Body of pancreas (tissue), 4 donors: Measurements from ENCODE around the gene CD82. TPM values are rescaled to one million over a fixed set of nuclear protein-coding genes. Genes with fewer than 3 reads are reported as not detected.

Experiments used
- ATAC-seq: fragments of 150-250 bp; one replicate; pipeline ENCODE4 v1.9.1; 2016
- DNase-seq, 4 donors: peaks; one replicate each; pipeline ENCODE4 v3.0.0-alpha.2; 2019
- H3K27ac ChIP-seq, 4 donors: fragments of 200-600 bp; sonication (generic); 1 replicate in 3 of 4; 2 replicates in 1 of 4; pipeline versions ENCODE4 v1.5.1 to v1.6.1; 2016 to 2019; ENCODE audit warnings: mild to moderate bottlenecking in 1 of 4, mixed read lengths in 1 of 4, moderate library complexity in 1 of 4
- H3K27me3 ChIP-seq, 2 donors: fragments of 200-600 bp; sonication (generic); one replicate each; pipeline ENCODE4 v1.6.0; 2016; ENCODE audit warnings: mild to moderate bottlenecking in 1 of 2
- H3K36me3 ChIP-seq, 2 donors: fragments of 200-600 bp; sonication (generic); replicated peaks in 1 of 2; 2 replicates each; pipeline ENCODE4 v1.5.1; 2016; ENCODE audit warnings: low read depth in 2 of 2; ENCODE audit not compliant: insufficient read depth in 1 of 2
- H3K4me1 ChIP-seq: fragments of 200-600 bp; sonication (generic); one replicate; pipeline ENCODE4 v1.6.0; 2016
- H3K4me3 ChIP-seq, 2 donors: fragments of 200-600 bp; sonication (generic); 1 replicate in 1 of 2; 2 replicates in 1 of 2; pipeline ENCODE4 v1.5.1; 2016 to 2019
- H3K9me3 ChIP-seq, 3 donors: fragments of 200-600 bp; sonication (generic); 1 replicate in 2 of 3; 2 replicates in 1 of 3; pipeline ENCODE4 v1.5.1; 2016
- POLR2A ChIP-seq, 3 donors: fragments of 450-650 bp; IDR thresholded peaks; one replicate each; pipeline ENCODE4 v1.6.1; 2016; ENCODE audit warnings: antibody characterized with exemption in 3 of 3, mild to moderate bottlenecking in 2 of 3
- WGBS, 2 donors: methylation state at CpG; one replicate each; pipeline ENCODE4 v1.1.5; 2017; 5-methylcytosine and 5-hydroxymethylcytosine counted together
- intact Hi-C: fragments of 100-400 bp; cut with DNase I; formaldehyde crosslinking; loops from one replicate; pipeline ENCODE4 v1.15.1; 2023
- total RNA-seq, 2 donors: library from RNA; depleted of rRNA; stranded (reverse); fragments of >200 nt; gene quantifications; one replicate each; pipeline ENCODE4 v1.1.0, GENCODE V29; 2016
- TF ChIP-seq, protein P1 (sequence below), 7 experiments: fragments of 450-650 bp in 4 of 7; fragments of 200-600 bp in 3 of 7; sonication (generic) in 3 of 7; IDR thresholded peaks; one replicate each; pipeline ENCODE4 v1.5.1; 2016 to 2019; ENCODE audit warnings: antibody characterized with exemption in 7 of 7

The CD82 gene
- total RNA-seq, 2 donors from 2014 or later = 11.4 to 13.5 TPM

DNA sequence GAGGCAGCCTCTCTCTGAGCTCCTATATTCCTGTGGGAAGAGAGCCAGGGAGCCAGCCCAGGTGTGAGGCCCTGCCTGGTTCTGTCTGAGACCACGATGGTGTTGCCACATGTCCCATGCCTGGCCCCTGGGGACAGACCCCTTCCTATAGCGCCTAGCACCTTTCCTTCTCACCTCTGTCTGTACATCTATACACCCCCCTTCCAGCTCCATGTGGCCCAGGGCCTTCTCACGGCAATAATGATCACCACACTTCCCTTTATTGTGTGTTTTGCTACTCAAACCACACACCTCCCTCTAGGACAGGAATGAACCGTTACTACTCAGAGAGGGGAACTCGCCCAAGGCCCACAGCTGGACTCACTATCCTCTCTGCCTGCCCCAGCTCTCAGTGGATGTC is 12.8 kb downstream of the CD82 start:
- H3K9me3 ChIP-seq = no peaks in the 10 kb centered on the region
- H3K27ac ChIP-seq = no peak overlapping the region
- WGBS, 2 donors = 71 to 82% methylated on average over 5 of the region's 5 CpGs
- no peaks in the 10 kb centered on the region for H3K27me3 ChIP-seq
- no peak for ATAC-seq
- intact Hi-C loops = no loop called here
- no peak for DNase-seq
- TF ChIP-seq POLR2A (IDR thresholded peaks at IDR 0.05) = no peak
- TF ChIP-seq, protein P1, sequence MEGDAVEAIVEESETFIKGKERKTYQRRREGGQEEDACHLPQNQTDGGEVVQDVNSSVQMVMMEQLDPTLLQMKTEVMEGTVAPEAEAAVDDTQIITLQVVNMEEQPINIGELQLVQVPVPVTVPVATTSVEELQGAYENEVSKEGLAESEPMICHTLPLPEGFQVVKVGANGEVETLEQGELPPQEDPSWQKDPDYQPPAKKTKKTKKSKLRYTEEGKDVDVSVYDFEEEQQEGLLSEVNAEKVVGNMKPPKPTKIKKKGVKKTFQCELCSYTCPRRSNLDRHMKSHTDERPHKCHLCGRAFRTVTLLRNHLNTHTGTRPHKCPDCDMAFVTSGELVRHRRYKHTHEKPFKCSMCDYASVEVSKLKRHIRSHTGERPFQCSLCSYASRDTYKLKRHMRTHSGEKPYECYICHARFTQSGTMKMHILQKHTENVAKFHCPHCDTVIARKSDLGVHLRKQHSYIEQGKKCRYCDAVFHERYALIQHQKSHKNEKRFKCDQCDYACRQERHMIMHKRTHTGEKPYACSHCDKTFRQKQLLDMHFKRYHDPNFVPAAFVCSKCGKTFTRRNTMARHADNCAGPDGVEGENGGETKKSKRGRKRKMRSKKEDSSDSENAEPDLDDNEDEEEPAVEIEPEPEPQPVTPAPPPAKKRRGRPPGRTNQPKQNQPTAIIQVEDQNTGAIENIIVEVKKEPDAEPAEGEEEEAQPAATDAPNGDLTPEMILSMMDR (IDR thresholded peaks at IDR 0.05) = no peak
- peaks cover 11% of the 10 kb centered on the region for H3K4me1 ChIP-seq
- H3K4me3 ChIP-seq = no peak overlapping the region
- no peaks in the 10 kb centered on the region for H3K36me3 ChIP-seq

DNA sequence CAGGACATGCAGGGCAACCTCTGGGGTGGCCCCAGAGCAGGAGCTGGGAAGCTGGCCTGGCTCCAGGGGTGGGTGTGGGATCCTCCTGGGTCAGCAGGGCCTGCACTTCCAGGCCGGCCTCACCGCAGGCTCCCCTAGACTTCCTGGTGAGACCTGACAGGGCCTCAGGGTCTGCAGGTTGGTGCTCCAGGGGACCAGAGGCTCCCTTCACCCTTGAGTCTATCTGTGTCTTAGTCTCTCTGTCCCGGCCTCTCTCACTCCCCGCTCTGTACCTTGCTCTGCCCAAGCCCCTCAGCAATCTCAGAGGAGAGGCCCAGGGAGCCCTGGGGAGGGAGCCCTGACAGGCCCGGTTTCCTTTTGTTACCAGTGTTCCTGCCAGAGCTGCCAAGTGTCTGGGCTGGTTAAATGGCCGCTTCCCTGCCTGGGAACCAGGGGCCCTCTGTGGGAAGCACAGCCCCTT is 13.9 kb downstream of the CD82 start:
- intact Hi-C loops = no loop called here
- Histone ChIP-seq H3K27ac (no peak overlapping the region), H3K9me3 (no peaks in the 10 kb centered on the region), H3K27me3 (no peaks in the 10 kb centered on the region), H3K4me3 (no peak overlapping the region), H3K36me3 (no peaks in the 10 kb centered on the region), H3K4me1 (peaks cover 14% of the 10 kb centered on the region)
- no peak for DNase-seq
- no peak for TF ChIP-seq POLR2A (IDR thresholded peaks at IDR 0.05)
- TF ChIP-seq, protein P1 (IDR thresholded peaks at IDR 0.05) = no peak
- no peak for ATAC-seq
- 72 to 81% methylated on average over 5 to 6 of the region's 6 CpGs for WGBS, 2 donors

DNA sequence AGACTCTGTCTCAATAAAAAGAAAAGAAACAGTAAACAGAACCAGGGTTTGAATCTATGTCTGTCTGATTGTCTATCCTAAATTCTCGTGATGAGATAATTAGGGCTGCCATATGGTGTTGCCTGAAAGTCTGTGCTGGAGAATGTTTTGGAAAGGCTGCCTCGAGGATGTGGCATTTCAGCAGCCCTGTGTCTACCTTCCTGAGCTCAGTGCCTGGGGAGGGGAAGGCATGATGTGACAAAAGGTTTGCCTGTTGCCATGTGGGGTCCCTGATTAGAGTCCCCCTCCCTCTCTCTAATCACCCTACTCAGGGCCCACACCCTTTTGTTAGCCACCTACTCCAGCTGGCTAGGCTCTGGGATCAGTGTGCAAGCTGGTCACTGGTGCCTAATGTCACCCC is 15.2 kb downstream of the CD82 start:
- no peak for TF ChIP-seq POLR2A (IDR thresholded peaks at IDR 0.05)
- TF ChIP-seq, protein P1 (IDR thresholded peaks at IDR 0.05) = no peak
- no peaks in the 10 kb centered on the region for H3K9me3 ChIP-seq
- 77 to 80% methylated on average over 2 of the region's 2 CpGs for WGBS, 2 donors
- no peaks in the 10 kb centered on the region for H3K27me3 ChIP-seq
- intact Hi-C loops = no loop called here
- H3K27ac ChIP-seq = no peak overlapping the region
- H3K4me3 ChIP-seq = no peak overlapping the region
- no peaks in the 10 kb centered on the region for H3K36me3 ChIP-seq
- H3K4me1 ChIP-seq = peaks cover 22% of the 10 kb centered on the region
- no peak for DNase-seq
- no peak for ATAC-seq

DNA sequence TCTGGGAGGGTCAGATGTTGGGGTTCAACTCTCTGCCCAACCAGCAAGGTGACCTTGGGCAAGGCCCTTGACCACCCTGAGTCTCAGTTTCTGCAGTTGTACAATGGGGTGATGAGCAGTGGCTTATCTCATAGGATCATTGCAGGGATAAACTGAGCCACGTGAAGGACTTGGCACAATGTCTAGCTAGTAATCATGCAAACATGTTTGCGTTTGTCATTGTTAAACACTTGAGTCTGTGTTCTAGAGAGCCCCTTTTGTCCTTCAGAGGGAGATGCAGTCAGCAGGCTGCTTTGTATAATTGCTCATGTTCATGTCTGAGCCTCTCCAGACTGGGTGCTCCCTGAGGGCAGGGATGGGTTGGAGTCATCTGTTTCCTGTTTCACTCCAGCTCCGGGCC is 15.8 kb downstream of the CD82 start:
- Histone ChIP-seq H3K27ac (no peak overlapping the region), H3K27me3 (no peaks in the 10 kb centered on the region), H3K4me1 (peaks cover 22% of the 10 kb centered on the region), H3K36me3 (no peaks in the 10 kb centered on the region), H3K9me3 (no peaks in the 10 kb centered on the region), H3K4me3 (no peak overlapping the region)
- intact Hi-C loops = no loop called here
- 55 to 62% methylated on average over 3 of the region's 3 CpGs for WGBS, 2 donors
- ATAC-seq (no peak), DNase-seq (no peak)
- TF ChIP-seq, protein P1 (IDR thresholded peaks at IDR 0.05) = no peak

DNA sequence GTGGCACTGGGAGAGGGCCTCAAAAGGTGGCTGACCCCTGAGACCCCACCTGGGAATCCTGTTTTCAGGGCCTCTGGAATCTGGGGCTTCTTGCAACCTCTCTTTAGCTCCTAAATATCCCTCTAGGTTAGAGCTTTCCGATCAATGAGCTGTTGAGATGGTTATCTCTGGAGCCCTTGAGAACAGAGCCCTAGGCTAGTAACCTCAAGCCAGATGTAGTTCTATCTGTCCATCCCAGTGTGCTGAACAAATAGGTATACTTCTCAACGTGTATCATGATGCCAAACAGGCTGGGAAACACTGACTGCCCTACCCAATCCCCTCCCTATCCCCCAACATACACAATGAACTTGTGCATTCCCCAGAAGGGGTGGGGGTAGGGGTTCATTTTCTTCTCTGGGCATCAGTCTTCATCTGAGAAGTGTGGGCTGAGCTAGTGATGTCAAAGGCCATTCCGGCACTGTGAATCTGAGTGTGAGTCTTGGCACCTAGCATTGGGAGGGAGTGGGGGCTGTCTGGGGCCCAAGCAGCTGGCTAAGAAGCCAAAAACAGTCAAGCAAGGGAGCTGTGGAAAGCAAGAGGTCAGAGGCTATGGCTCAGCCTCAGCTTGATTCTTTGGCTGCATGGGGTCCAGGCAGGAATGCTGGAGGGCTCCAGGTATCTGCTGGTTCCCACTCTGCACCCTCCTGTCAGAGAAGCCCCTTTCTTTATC is 17.3 kb downstream of the CD82 start:
- intact Hi-C loops = no loop called here
- DNase-seq = no peak
- ATAC-seq = no peak
- H3K4me3 ChIP-seq = no peak overlapping the region
- H3K27me3 ChIP-seq = no peaks in the 10 kb centered on the region
- WGBS, 2 donors = 85 to 88% methylated on average over 3 of the region's 3 CpGs
- H3K36me3 ChIP-seq = no peaks in the 10 kb centered on the region
- TF ChIP-seq, protein P1 (IDR thresholded peaks at IDR 0.05) = no peak
- no peak for TF ChIP-seq POLR2A (IDR thresholded peaks at IDR 0.05)
- H3K4me1 ChIP-seq = peaks cover 22% of the 10 kb centered on the region
- H3K27ac ChIP-seq = peak overlapping the region in 2 of 4 donors; percentile 64 to 67
- H3K9me3 ChIP-seq = no peaks in the 10 kb centered on the region
